ENCODE results near the gene TSPAN32.

DNA sequence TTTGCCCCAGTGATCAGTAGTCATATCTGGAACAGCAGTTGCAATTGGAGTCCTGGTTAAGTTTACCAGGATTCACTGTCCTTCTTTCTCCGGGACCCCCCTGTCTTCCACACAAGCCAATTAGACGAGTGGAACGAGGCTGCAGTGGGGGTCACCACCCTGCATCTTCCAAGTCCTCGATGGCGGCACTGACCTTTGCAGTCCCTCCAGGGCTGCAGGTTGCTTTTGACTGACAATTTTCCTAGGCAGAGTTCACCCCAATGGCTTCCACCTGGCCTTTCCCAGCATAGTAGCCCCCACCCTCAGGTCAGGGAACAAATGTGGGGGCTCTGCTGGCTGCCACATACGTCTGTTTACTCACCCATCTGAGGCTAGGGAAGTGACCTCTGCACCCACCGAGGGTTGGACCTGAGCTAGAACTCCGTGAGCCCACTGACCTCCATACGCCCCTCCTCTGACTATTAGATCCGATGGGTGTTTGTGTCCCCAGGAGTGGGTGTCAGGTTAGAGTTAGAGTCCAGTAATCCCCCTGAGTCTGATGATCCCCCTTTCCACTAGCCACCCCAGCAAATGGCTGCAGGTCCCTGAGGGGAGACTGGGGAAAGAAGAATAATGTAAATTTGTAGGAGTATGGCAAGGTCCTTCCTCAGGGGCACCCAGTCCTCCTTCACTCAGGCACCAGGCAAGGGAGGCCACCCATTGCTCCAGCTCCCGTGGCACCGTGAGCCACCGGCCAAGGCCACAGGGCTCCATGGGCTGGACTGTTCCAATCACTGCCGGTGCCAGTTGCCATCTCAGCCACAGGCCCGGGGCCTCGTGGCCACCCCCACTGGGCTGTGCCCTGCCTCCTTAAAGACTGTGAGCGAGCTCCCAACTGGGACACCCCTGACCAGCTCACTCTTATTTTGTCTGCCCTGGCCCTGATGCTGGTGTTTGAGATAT, 5.6 kb upstream of the TSPAN32 start:
- TF ChIP-seq ZFP3 (CRISPR knock-in tag; IDR thresholded peaks at IDR 0.05) (no peak), OSR1 (CRISPR knock-in tag; IDR thresholded peaks at IDR 0.05) (no peak), PATZ1 (CRISPR knock-in tag; IDR thresholded peaks at IDR 0.05; ENCODE audit: borderline replicate concordance) (no peak), TCF4 (CRISPR knock-in tag; IDR thresholded peaks at IDR 0.05; ENCODE audit: borderline replicate concordance) (no peak), ZC3H10 (CRISPR knock-in tag; IDR thresholded peaks at IDR 0.05) (no peak), ZFP30 (CRISPR knock-in tag; IDR thresholded peaks at IDR 0.05) (no peak), CSRNP3 (CRISPR knock-in tag; IDR thresholded peaks at IDR 0.05) (no peak)
- TF ChIP-seq, protein P1, sequence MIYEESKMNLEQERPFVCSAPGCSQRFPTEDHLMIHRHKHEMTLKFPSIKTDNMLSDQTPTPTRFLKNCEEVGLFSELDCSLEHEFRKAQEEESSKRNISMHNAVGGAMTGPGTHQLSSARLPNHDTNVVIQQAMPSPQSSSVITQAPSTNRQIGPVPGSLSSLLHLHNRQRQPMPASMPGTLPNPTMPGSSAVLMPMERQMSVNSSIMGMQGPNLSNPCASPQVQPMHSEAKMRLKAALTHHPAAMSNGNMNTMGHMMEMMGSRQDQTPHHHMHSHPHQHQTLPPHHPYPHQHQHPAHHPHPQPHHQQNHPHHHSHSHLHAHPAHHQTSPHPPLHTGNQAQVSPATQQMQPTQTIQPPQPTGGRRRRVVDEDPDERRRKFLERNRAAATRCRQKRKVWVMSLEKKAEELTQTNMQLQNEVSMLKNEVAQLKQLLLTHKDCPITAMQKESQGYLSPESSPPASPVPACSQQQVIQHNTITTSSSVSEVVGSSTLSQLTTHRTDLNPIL (CRISPR knock-in tag; IDR thresholded peaks at IDR 0.05; ENCODE audit: low read depth): no peak

All from SK-N-SH treated with all-trans-retinoic acid at 6 μM for 48 hours (cell line).